ENCODE measurements around the gene PIK3CB. TPM values are rescaled to one million over a fixed set of nuclear protein-coding genes. Genes with fewer than 3 reads are reported as not detected.
"Not testable (repeated sequence)": the region's sequence is repeated elsewhere in the genome, so short reads cannot be mapped to it uniquely, and the experiment has no call there.

Gene PIK3CB
- total RNA-seq, 1 donor from 2014 or later = 19.3 TPM

DNA sequence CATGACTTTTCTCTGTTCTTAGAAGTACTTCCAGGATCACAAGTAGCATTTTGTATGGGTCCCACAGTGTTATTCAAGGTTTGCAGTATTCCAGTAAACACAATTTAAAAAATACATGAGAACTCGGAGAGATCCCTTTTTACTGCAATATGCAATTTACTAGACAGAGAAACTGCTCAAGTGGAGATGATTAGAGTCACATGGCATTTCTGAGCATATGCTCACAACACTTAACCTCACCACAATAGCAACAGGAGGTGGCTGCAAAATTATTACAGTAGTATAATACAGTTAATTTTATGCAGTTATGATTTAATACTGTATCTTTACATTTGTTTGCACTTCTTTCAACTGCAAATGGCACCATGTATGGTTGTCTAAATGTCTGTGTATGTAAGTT lies 87.5 kb downstream of the PIK3CB start:
- Mint-ChIP-seq H3K27ac (no peak overlapping the region), H3K27me3 (ENCODE audit: insufficient read depth) (no peaks in the 10 kb centered on the region), H3K4me1 (ENCODE audit: low read depth) (peaks cover 7% of the 10 kb centered on the region), H3K4me3 (no peak overlapping the region), H3K9me3 (no peaks in the 10 kb centered on the region), H3K36me3 (ENCODE audit: low read depth) (peaks cover 4% of the 10 kb centered on the region)
- intact Hi-C loops (cut with micrococcal nuclease) = no loop called here
- no peak for DNase-seq (ENCODE audit: low spot score)

DNA sequence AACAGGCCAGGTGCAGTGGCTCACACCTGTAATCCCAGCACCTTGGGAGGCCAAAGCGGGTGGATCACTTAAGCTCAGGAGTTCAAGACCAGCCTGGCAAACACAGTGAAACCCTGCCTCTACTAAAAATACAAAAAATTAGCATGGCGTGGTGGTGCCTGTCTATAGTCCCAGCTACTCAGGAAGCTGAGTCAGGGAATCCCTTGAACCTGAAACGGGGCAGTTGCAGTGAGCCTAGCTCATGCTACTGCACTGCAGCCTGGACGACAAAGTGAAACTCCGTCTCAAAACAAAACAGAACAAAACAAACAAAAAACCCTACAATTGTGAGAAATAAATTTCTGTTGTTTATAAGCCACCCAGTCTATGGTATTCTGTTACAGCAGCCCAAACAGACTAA lies 94.7 kb downstream of the PIK3CB start:
- Mint-ChIP-seq H3K27ac (no peak overlapping the region), H3K4me3 (no peak overlapping the region), H3K36me3 (ENCODE audit: low read depth) (peaks cover 10% of the 10 kb centered on the region), H3K9me3 (no peaks in the 10 kb centered on the region), H3K27me3 (ENCODE audit: insufficient read depth) (no peaks in the 10 kb centered on the region), H3K4me1 (ENCODE audit: low read depth) (peaks cover 19% of the 10 kb centered on the region)
- no peak for DNase-seq (ENCODE audit: low spot score)
- intact Hi-C loops (cut with micrococcal nuclease) = no loop called here

DNA sequence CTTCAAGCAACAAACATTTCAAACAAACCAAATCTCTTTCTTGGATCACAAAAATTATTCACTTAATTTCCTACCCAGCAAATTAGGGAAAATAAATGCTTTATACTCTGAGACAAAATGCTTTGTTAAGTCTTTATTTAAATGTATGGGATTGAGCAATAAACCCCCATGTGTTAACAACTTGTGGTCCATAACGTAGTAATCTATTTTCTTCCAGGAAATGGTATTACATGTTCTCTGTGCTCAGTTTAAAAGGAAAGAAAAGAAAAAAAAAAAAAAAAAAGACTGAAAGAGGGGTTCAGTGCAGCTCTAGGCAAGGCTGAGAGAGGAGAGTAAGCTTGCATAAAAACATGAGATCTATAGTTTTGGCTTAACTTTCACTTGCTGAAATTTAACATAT lies 102.3 kb downstream of the PIK3CB start:
- DNase-seq (ENCODE audit: low spot score) = no peak
- intact Hi-C loops (cut with micrococcal nuclease) = no loop called here
- Mint-ChIP-seq H3K4me1 (ENCODE audit: low read depth) (peaks cover 6% of the 10 kb centered on the region), H3K36me3 (ENCODE audit: low read depth) (peaks cover 7% of the 10 kb centered on the region), H3K27me3 (ENCODE audit: insufficient read depth) (no peaks in the 10 kb centered on the region), H3K4me3 (no peak overlapping the region), H3K27ac (no peak overlapping the region), H3K9me3 (no peaks in the 10 kb centered on the region)

DNA sequence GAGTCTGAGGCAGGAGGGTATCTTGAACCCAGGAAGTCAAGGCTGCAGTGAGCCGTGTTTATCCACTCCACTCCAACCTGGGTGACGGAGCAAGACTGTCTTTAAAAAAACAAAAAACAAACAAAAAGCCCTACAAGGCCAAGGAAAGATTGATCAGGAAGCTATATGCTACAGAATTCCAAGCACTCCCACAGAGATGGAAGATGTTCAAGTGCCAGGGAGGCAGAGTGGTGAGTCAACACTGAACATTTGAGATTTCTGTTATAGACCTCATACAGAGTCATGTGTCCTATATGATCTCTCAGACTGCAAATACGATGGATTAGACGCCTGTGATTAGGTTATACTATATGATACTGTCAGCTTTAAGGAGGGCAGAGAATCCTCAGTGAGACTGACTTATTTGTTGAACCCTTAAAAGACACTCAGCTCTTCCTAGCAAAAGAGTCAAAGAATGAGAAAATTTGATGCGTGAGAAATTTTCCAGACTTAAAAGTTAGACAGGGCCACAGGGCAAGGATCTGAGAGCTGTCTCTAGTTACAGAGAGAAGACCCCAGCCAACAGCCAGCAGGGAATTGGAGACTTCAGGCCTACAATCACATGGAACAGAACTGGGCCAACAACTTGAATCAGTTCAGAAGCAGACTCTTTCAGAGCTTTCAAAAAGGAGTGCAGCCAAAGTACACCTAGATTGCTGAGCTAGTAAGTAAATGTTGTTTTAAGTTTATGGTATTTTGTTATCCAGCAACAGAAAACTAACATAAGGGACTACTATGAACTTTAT lies 107.6 kb downstream of the PIK3CB start:
- H3K4me3 Mint-ChIP-seq = no peak overlapping the region
- no peak overlapping the region for H3K27ac Mint-ChIP-seq
- no peaks in the 10 kb centered on the region for H3K27me3 Mint-ChIP-seq (ENCODE audit: insufficient read depth)
- intact Hi-C loops (cut with micrococcal nuclease) = loop anchor here (5.0 kb wide), 1 partner anchor 105 kb away; the partner anchor contains the start of gene PIK3CB
- no peak for DNase-seq (ENCODE audit: low spot score)
- peaks cover 6% of the 10 kb centered on the region for H3K36me3 Mint-ChIP-seq (ENCODE audit: low read depth)
- peaks cover 20% of the 10 kb centered on the region for H3K4me1 Mint-ChIP-seq (ENCODE audit: low read depth)
- H3K9me3 Mint-ChIP-seq = no peaks in the 10 kb centered on the region

DNA sequence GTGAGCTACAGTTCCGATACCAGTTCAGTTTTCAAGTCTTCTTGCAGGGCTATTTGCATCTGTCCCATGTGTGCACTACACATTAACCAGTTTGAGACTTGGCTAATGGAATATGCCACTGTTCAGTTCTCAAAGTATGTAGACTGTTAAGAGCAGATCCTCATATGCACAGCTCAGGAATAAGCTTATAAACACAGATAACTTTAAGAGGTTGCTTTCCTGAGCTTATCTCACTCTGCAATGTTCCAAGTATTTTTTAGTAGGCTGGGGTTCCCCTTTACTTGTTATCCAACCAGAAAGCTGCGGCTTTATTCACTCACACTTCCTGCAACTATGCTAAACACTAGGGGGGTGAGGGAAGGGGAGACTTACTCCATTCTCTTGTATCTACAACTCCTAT lies 108.7 kb downstream of the PIK3CB start:
- not testable (repeated sequence) for H3K4me3 Mint-ChIP-seq; H3K27me3 Mint-ChIP-seq (ENCODE audit: insufficient read depth); DNase-seq (ENCODE audit: low spot score); H3K9me3 Mint-ChIP-seq; H3K27ac Mint-ChIP-seq; H3K36me3 Mint-ChIP-seq (ENCODE audit: low read depth)
- intact Hi-C loops (cut with micrococcal nuclease) = loop anchor here (5.0 kb wide), 1 partner anchor 106 kb away; the partner anchor contains the start of gene PIK3CB
- peaks cover 19% of the 10 kb centered on the region for H3K4me1 Mint-ChIP-seq (ENCODE audit: low read depth)

DNA sequence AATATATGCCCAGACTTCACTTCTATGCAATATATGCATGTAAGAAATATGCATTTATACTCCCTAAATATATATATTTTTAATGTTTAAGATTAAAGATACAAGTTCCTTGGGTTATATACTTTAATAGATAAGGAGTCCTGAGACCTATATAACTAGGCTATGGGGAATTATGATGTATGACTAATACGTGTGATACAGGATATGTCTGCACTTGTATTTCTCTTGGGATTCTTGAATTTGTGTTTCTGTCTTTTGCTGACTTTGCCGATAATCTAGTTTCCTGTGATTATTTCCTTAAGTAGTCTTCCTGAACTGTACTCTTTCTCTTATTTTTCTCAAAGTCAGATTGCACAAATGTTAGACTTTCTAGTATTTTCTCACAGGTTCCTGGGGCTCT lies 109.6 kb downstream of the PIK3CB start:
- intact Hi-C loops (cut with micrococcal nuclease) = loop anchor here (5.0 kb wide), 1 partner anchor 107 kb away; the partner anchor contains the start of gene PIK3CB
- Mint-ChIP-seq H3K9me3 (no peaks in the 10 kb centered on the region), H3K36me3 (ENCODE audit: low read depth) (peaks cover 5% of the 10 kb centered on the region), H3K4me3 (no peak overlapping the region), H3K4me1 (ENCODE audit: low read depth) (peaks cover 27% of the 10 kb centered on the region), H3K27ac (no peak overlapping the region), H3K27me3 (ENCODE audit: insufficient read depth) (no peaks in the 10 kb centered on the region)
- no peak for DNase-seq (ENCODE audit: low spot score)

DNA sequence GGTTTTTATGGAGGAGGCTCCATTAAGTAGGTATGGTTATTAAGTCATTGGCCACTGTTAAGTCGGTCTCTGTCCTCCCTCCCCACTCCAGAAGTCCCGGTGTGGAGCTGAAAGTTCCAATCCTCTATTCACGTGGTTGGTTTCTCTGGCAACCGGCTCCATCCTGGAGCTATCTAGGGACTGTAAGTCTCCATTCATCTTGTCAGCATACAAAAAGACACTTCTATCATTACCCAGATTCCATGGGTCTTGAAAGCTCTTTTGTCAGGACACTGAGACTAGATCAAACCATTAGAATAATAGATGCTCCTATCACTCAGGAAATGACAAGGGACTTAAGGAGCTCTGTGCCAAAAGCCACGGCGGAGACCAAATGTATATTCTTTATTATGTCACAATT lies 110.3 kb downstream of the PIK3CB start:
- no peaks in the 10 kb centered on the region for H3K27me3 Mint-ChIP-seq (ENCODE audit: insufficient read depth)
- peaks cover 5% of the 10 kb centered on the region for H3K36me3 Mint-ChIP-seq (ENCODE audit: low read depth)
- H3K4me3 Mint-ChIP-seq = no peak overlapping the region
- no peaks in the 10 kb centered on the region for H3K9me3 Mint-ChIP-seq
- peaks cover 33% of the 10 kb centered on the region for H3K4me1 Mint-ChIP-seq (ENCODE audit: low read depth)
- no peak overlapping the region for H3K27ac Mint-ChIP-seq
- no peak for DNase-seq (ENCODE audit: low spot score)
- intact Hi-C loops (cut with micrococcal nuclease) = no loop called here

DNA sequence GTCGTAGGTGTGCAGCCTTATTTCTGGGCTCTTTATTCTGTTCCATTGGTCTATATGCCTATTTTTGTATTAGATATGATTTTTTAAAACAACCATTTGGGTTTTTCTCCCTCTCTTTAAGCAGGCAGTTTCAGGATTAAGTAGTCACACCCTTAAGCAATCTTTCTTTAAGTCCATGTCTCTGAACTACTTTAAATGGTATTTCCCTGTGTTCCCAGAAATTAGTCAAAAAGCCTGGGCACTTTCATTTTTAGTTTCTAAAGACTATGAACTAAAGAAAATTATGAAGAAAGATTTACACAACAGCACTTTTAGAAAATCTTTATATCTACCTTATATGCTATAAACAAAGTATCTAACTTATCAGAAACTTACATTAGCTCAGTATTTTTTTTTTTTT lies 115.9 kb downstream of the PIK3CB start:
- no peaks in the 10 kb centered on the region for H3K27me3 Mint-ChIP-seq (ENCODE audit: insufficient read depth)
- no peak overlapping the region for H3K27ac Mint-ChIP-seq
- DNase-seq (ENCODE audit: low spot score) = no peak
- intact Hi-C loops (cut with micrococcal nuclease) = no loop called here
- no peaks in the 10 kb centered on the region for H3K36me3 Mint-ChIP-seq (ENCODE audit: low read depth)
- no peaks in the 10 kb centered on the region for H3K9me3 Mint-ChIP-seq
- peaks cover 26% of the 10 kb centered on the region for H3K4me1 Mint-ChIP-seq (ENCODE audit: low read depth)
- no peak overlapping the region for H3K4me3 Mint-ChIP-seq

DNA sequence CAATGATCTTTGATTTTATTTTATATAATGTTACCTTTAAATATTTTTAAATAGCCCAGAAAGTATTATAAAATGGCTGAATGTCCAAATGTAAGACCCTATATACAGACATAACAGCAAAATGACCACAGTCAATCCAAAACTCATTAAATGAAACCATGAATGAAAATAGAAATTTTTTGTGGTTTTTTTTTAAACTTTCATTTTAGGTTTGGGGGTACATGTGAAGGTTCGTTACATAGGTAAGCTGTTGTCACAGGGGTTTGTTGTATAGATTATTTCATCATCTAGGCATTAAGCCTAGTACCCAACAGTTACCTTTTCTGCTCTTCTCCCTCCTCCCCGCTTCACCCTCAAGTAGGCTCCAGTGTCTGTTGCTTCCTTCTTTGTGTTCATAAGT lies 117.4 kb downstream of the PIK3CB start:
- no peak overlapping the region for H3K27ac Mint-ChIP-seq
- H3K4me3 Mint-ChIP-seq = no peak overlapping the region
- DNase-seq (ENCODE audit: low spot score) = no peak
- H3K9me3 Mint-ChIP-seq = no peaks in the 10 kb centered on the region
- intact Hi-C loops (cut with micrococcal nuclease) = no loop called here
- H3K36me3 Mint-ChIP-seq (ENCODE audit: low read depth) = peaks cover 3% of the 10 kb centered on the region
- no peaks in the 10 kb centered on the region for H3K27me3 Mint-ChIP-seq (ENCODE audit: insufficient read depth)
- peaks cover 23% of the 10 kb centered on the region for H3K4me1 Mint-ChIP-seq (ENCODE audit: low read depth)

DNA sequence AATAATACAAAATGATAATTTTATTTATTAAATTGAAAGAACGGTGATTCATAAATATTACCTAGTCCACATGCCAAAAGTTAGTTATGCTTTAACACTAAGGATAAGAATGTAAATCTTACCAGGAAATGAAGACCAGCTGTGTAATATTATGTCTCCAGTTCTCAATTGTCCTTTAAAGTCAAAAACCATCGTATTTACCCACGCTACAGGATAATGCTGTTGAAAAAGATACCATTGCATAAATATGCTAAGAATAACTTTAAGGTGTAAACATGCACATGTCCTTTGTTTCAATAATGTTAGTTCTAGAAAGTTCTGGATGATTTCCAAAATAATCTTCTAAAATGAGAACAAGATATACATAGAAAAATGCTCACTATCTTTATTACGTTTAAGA lies 122.6 kb downstream of the PIK3CB start:
- Mint-ChIP-seq H3K9me3 (no peaks in the 10 kb centered on the region), H3K36me3 (ENCODE audit: low read depth) (peaks cover 12% of the 10 kb centered on the region), H3K27me3 (ENCODE audit: insufficient read depth) (no peaks in the 10 kb centered on the region), H3K4me1 (ENCODE audit: low read depth) (no peaks in the 10 kb centered on the region), H3K27ac (no peak overlapping the region), H3K4me3 (no peak overlapping the region)
- no peak for DNase-seq (ENCODE audit: low spot score)
- intact Hi-C loops (cut with micrococcal nuclease) = no loop called here

DNA sequence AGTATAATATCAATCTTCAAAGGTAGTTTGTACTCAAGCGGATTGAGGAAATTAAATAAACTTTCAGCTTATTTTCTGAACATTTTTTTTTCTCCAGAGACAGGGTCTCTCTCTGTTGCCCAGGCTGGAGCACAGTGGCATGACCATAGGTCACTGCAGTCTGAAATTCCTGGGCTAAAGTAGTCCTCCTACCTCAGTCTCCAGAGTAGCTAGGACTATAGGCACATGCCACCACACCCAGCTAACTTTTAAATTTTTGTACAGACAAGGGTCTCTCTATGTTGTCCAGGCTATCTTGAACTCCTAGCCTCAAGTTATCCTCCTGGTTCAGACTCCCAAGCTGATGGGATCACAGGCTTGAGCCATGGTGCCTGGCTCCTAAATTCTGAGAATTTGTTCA lies 129.1 kb downstream of the PIK3CB start:
- no peak overlapping the region for H3K27ac Mint-ChIP-seq
- no peak for DNase-seq (ENCODE audit: low spot score)
- H3K4me3 Mint-ChIP-seq = no peak overlapping the region
- intact Hi-C loops (cut with micrococcal nuclease) = loop anchor here (10.0 kb wide), 1 partner anchor 639 kb away; the partner anchor contains the start of gene MRPS22
- no peaks in the 10 kb centered on the region for H3K4me1 Mint-ChIP-seq (ENCODE audit: low read depth)
- H3K9me3 Mint-ChIP-seq = no peaks in the 10 kb centered on the region
- peaks cover 12% of the 10 kb centered on the region for H3K36me3 Mint-ChIP-seq (ENCODE audit: low read depth)
- no peaks in the 10 kb centered on the region for H3K27me3 Mint-ChIP-seq (ENCODE audit: insufficient read depth)

DNA sequence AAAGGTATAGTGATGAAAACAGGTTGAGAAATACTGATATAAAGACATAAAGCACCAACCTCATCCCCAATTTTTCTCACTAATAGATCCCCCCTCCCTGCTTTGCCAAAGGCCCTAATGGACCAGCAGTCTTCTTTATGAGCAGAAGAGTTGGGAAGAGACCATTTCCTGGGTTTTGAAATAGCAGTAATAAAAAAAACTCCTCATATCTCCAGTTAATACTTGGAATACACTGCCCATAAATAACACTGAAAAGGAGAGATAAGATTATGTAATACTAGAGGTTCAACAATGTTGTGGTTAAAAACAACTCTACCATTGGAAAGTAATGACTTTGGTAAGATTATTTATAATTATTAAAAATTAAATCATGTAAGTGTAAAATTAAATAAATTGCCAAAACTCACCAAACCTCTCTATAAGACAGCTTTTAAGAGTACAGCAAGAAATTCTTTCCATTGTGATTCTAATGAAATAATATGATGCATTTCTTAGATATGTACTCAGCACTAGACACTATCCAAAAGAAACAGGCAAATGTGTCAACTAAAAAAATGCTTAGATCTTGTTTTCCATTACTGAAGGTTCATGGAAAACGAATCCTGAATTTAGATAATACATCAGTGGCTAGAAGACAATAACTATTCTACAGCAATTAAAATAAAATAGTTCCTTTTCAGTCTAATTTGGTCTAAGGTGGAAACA lies 137.9 kb downstream of the PIK3CB start:
- H3K27me3 Mint-ChIP-seq (ENCODE audit: insufficient read depth) = no peaks in the 10 kb centered on the region
- intact Hi-C loops (cut with micrococcal nuclease) = no loop called here
- no peak for DNase-seq (ENCODE audit: low spot score)
- H3K36me3 Mint-ChIP-seq (ENCODE audit: low read depth) = peaks cover 3% of the 10 kb centered on the region
- H3K9me3 Mint-ChIP-seq = no peaks in the 10 kb centered on the region
- H3K4me3 Mint-ChIP-seq = no peak overlapping the region
- H3K4me1 Mint-ChIP-seq (ENCODE audit: low read depth) = no peaks in the 10 kb centered on the region
- no peak overlapping the region for H3K27ac Mint-ChIP-seq

DNA sequence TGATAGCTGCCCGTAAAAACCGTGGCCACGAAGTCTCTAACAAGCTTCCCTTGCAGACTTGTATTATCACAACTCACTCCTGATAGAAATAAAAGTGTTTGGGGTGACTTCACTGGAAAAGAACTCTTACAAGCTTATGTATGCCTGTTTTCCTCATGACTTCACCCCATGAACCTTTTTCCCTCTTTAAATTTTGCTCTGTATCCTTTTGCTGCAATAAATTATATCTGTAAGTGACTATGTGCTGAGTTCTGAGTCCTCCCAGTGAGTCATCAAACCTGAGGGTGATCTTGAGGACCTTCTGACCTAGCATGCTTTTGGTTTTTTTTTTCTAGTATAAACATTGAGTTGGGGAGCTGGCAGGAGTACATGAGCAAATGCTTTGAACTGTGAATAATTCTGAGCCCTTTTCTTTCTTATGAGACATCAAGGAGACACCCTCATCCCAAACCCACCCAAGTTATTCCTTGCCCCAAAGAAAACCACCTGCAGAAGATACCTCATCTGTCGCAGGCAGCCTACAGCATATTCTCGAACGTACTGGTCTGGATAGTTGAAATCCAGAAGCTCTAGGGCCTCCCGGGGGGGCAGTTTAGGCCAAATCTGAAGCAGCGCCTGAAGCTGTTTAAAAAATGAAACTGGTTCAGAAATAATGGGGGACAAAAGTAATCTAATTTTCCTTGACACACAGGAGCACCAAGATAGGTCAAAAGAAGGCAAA lies 140.3 kb downstream of the PIK3CB start:
- H3K4me1 Mint-ChIP-seq (ENCODE audit: low read depth) = no peaks in the 10 kb centered on the region
- no peak overlapping the region for H3K4me3 Mint-ChIP-seq
- intact Hi-C loops (cut with micrococcal nuclease) = no loop called here
- H3K27me3 Mint-ChIP-seq (ENCODE audit: insufficient read depth) = no peaks in the 10 kb centered on the region
- H3K27ac Mint-ChIP-seq = no peak overlapping the region
- DNase-seq (ENCODE audit: low spot score) = no peak
- H3K9me3 Mint-ChIP-seq = no peaks in the 10 kb centered on the region
- H3K36me3 Mint-ChIP-seq (ENCODE audit: low read depth) = peaks cover 3% of the 10 kb centered on the region
